WTC11 (cell line): ENCODE data around the gene GAGE13. TPM values are rescaled to one million over a fixed set of nuclear protein-coding genes. Genes with fewer than 3 reads are reported as not detected.

Experiments
- ATAC-seq: fragments of 200-7000 bp; cut with Tn5 transposase; 2 replicates; pipeline ENCODE4 v1.10.0; 2021; ENCODE audit warnings: mild to moderate bottlenecking, moderate library complexity
- CTCF ChIA-PET: fragments of 300-600 bp; sonication (Branson Sonifier 250); formaldehyde crosslinking; loops from one replicate; lab custom pipeline; 2021; ENCODE audit warnings: antibody characterized with exemption; lab: Charles Lee
- POLR2A ChIA-PET: fragments of 350-600 bp; sonication (Branson Sonifier 250); formaldehyde crosslinking; loops from one replicate; lab custom pipeline; 2021; ENCODE audit warnings: antibody characterized with exemption; lab: Charles Lee
- DNase-seq: peaks from one replicate; pipeline ENCODE4 v3.0.0; 2021; ENCODE audit warnings: low spot score
- H3K27ac Mint-ChIP-seq: 2 replicates; pipeline ENCODE4 v1.8.0; 2021; ENCODE audit warnings: mixed read lengths
- H3K27me3 Mint-ChIP-seq: 2 replicates; pipeline ENCODE4 v1.8.0; 2021; ENCODE audit warnings: low read depth, mild to moderate bottlenecking, moderate library complexity, mixed read lengths
- H3K36me3 Mint-ChIP-seq: 2 replicates; pipeline ENCODE4 v1.8.0; 2021; ENCODE audit warnings: mixed read lengths
- H3K4me1 Mint-ChIP-seq: 2 replicates; pipeline ENCODE4 v1.8.0; 2022; ENCODE audit warnings: mixed read lengths
- H3K4me3 Mint-ChIP-seq: 2 replicates; pipeline ENCODE4 v1.8.0; 2021; ENCODE audit warnings: mild to moderate bottlenecking, moderate library complexity, mixed read lengths
- H3K9me3 Mint-ChIP-seq: 2 replicates; pipeline ENCODE4 v1.8.0; 2021; ENCODE audit warnings: mixed read lengths
- CREB1 ChIP-seq: sonication (generic); formaldehyde crosslinking; IDR thresholded peaks from 2 replicates; pipeline ENCODE4 v1.8.0; 2023; ENCODE audit warnings: mild to moderate bottlenecking, missing genetic modification reagents
- CTCF ChIP-seq: fragments of 200-600 bp; IDR thresholded peaks from 2 replicates; pipeline ENCODE4 v1.8.0; 2022; ENCODE audit warnings: antibody characterized with exemption
- ELF4 ChIP-seq: sonication (generic); formaldehyde crosslinking; IDR thresholded peaks from 2 replicates; pipeline ENCODE4 v1.8.1; 2022; ENCODE audit warnings: low read depth, mild to moderate bottlenecking, moderate library complexity, missing genetic modification reagents
- ERG ChIP-seq: fragments of 250-450 bp; sonication (Bioruptor Pico); IDR thresholded peaks from 2 replicates; pipeline ENCODE4 v1.8.0; 2021; ENCODE audit warnings: mild to moderate bottlenecking
- JUN ChIP-seq: sonication (generic); formaldehyde crosslinking; IDR thresholded peaks from 2 replicates; pipeline ENCODE4 v1.8.0; 2023; ENCODE audit warnings: mild to moderate bottlenecking, missing genetic modification reagents
- NR2C2 ChIP-seq: sonication (generic); formaldehyde crosslinking; IDR thresholded peaks from 2 replicates; pipeline ENCODE4 v1.8.0; 2022; ENCODE audit warnings: mild to moderate bottlenecking, missing genetic modification reagents
- PRRX2 ChIP-seq: fragments of 250-450 bp; sonication (Bioruptor Pico); IDR thresholded peaks from 2 replicates; pipeline ENCODE4 v1.8.0; 2021; ENCODE audit warnings: mild to moderate bottlenecking
- RORB ChIP-seq: fragments of 250-450 bp; sonication (Bioruptor Pico); IDR thresholded peaks from 2 replicates; pipeline ENCODE4 v1.9.0; 2021; ENCODE audit warnings: mild to moderate bottlenecking
- TEAD1 ChIP-seq: sonication (generic); formaldehyde crosslinking; IDR thresholded peaks from 2 replicates; pipeline ENCODE4 v1.8.0; 2022; ENCODE audit warnings: mild to moderate bottlenecking, missing genetic modification reagents
- TP53 ChIP-seq: sonication (generic); formaldehyde crosslinking; IDR thresholded peaks from 2 replicates; pipeline ENCODE4 v1.8.1; 2023; ENCODE audit warnings: mild to moderate bottlenecking, missing genetic modification reagents
- ZNF219 ChIP-seq: sonication (generic); formaldehyde crosslinking; IDR thresholded peaks from 2 replicates; pipeline ENCODE4 v1.8.0; 2023; ENCODE audit warnings: missing genetic modification reagents, mild to moderate bottlenecking, borderline replicate concordance
- ZNF425 ChIP-seq: fragments of 250-450 bp; sonication (Bioruptor Pico); conservative IDR thresholded peaks from 2 replicates; pipeline ENCODE4 v1.9.0; 2021; ENCODE audit warnings: mild to moderate bottlenecking
- ZNF512 ChIP-seq: sonication (generic); formaldehyde crosslinking; IDR thresholded peaks from 2 replicates; pipeline ENCODE4 v1.8.1; 2022; ENCODE audit warnings: missing genetic modification reagents, borderline replicate concordance
- ZNF532 ChIP-seq: fragments of 250-450 bp; sonication (Bioruptor Pico); IDR thresholded peaks from 2 replicates; pipeline ENCODE4 v1.9.0; 2021; ENCODE audit warnings: mild to moderate bottlenecking, borderline replicate concordance
- total RNA-seq: library from RNA; stranded (reverse); gene quantifications from 3 replicates; pipeline ENCODE4 v1.2.3, GENCODE V29; 2021

The GAGE13 gene
- total RNA-seq, 1 experiment from 2014 or later = not detected

- TF ChIP-seq ZNF425 (CRISPR knock-in tag) = no peak
- no peak for TF ChIP-seq ERG (CRISPR knock-in tag)
- no peak for TF ChIP-seq ZNF532
- TF ChIP-seq ELF4 (CRISPR knock-in tag) = no peak
- TF ChIP-seq TEAD1 = no peak
- TF ChIP-seq CREB1 (CRISPR knock-in tag) = no peak
- TF ChIP-seq, all 79 proteins: peak for 0
These were observed 43.7 kb upstream of the GAGE13 start (continued) for GRCh38 chrX:49287665-49288064.

- POLR2A ChIA-PET = no interaction called here
- TF ChIP-seq ZNF512 (CRISPR knock-in tag) = no peak
- TF ChIP-seq NR2C2 (CRISPR knock-in tag) = no peak
- no peak for TF ChIP-seq RORB
- TF ChIP-seq PRRX2 (CRISPR knock-in tag) = no peak
- TF ChIP-seq CTCF = no peak
- TF ChIP-seq JUN = no peak
- no peak for TF ChIP-seq ZNF219 (CRISPR knock-in tag)
- TF ChIP-seq TP53 (CRISPR knock-in tag) = no peak
These were observed 41.2 kb upstream of the GAGE13 start for GRCh38 chrX:49290215-49290614.

More at GRCh38 chrX:49290215-49290614, 41.2 kb upstream of the GAGE13 start:
- no peak for ATAC-seq
- CTCF ChIA-PET = no interaction called here
- H3K27ac Mint-ChIP-seq = no peak overlapping the region
- H3K36me3 Mint-ChIP-seq = no peaks in the 10 kb centered on the region
- H3K27me3 Mint-ChIP-seq = no peaks in the 10 kb centered on the region
- H3K4me1 Mint-ChIP-seq = peaks cover 3% of the 10 kb centered on the region
- no peak overlapping the region for H3K4me3 Mint-ChIP-seq
- no peak for DNase-seq
- H3K9me3 Mint-ChIP-seq = no peaks in the 10 kb centered on the region
